Measurements from ENCODE around the gene PRSS21.

The PRSS21 gene

DNA sequence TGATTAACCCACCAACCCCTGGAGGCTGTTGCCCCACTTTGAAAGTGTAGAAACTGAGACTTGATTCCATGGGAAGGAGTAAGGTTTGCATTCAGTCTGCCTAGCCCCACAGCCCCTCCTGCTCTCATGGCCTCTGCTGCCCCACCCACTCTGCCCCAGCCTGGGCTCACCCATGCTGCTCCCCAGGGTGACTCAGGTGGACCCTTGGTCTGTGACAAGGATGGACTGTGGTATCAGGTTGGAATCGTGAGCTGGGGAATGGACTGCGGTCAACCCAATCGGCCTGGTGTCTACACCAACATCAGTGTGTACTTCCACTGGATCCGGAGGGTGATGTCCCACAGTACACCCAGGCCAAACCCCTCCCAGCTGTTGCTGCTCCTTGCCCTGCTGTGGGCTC is 12.3 kb upstream of the PRSS21 start:
- TF ChIP-seq EZH2phosphoT487 (IDR thresholded peaks at IDR 0.05; ENCODE audit: low read depth): no peak
- TF ChIP-seq, protein P1, sequence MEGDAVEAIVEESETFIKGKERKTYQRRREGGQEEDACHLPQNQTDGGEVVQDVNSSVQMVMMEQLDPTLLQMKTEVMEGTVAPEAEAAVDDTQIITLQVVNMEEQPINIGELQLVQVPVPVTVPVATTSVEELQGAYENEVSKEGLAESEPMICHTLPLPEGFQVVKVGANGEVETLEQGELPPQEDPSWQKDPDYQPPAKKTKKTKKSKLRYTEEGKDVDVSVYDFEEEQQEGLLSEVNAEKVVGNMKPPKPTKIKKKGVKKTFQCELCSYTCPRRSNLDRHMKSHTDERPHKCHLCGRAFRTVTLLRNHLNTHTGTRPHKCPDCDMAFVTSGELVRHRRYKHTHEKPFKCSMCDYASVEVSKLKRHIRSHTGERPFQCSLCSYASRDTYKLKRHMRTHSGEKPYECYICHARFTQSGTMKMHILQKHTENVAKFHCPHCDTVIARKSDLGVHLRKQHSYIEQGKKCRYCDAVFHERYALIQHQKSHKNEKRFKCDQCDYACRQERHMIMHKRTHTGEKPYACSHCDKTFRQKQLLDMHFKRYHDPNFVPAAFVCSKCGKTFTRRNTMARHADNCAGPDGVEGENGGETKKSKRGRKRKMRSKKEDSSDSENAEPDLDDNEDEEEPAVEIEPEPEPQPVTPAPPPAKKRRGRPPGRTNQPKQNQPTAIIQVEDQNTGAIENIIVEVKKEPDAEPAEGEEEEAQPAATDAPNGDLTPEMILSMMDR (IDR thresholded peaks at IDR 0.05; ENCODE audit: low read depth, low read length): no peak

DNA sequence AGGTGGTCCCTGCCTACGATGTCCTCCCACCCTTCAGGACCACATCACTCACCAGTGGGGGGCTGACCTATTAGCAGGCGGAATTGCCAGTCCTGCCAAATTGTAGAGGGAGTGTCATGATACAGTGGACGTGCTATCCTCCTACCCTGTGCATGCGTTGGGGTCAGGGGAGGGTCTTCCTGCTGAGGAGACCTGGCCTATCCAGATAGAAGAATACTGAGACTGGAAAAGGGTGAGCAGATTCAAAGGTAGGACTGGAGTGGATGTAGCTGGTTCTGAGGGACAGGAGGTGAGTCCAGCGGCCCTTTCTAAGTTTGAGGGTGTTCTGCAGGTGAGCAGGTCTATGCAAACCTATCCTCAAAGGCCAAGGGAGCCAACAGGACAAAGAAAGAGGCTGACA is 10.8 kb upstream of the PRSS21 start:
- no peaks in the 10 kb centered on the region for H3K9me3 ChIP-seq (ENCODE audit: insufficient read depth, low read length)
- no peaks in the 10 kb centered on the region for H3K79me2 ChIP-seq (ENCODE audit: low read length)
- TF ChIP-seq, protein P1 (IDR thresholded peaks at IDR 0.05; ENCODE audit: low read depth, low read length): no peak
- TF ChIP-seq EZH2phosphoT487 (IDR thresholded peaks at IDR 0.05; ENCODE audit: low read depth): no peak
- H3K4me3 ChIP-seq (ENCODE audit: low read length): no peak overlapping the region
- no peak overlapping the region for H3K9ac ChIP-seq (ENCODE audit: low read length)
- H3K27me3 ChIP-seq (ENCODE audit: low read depth, low read length): peaks cover 20% of the 10 kb centered on the region; the same call in 1 of the 2 replicates
- H4K20me1 ChIP-seq (ENCODE audit: insufficient read depth, low read length): no peaks in the 10 kb centered on the region
- H2AFZ ChIP-seq (ENCODE audit: low read depth, low read length): no peak overlapping the region
- H3K27ac ChIP-seq (ENCODE audit: low read length): no peak overlapping the region
- no peaks in the 10 kb centered on the region for H3K36me3 ChIP-seq (replicated peaks; ENCODE audit: low read depth, low read length)
- no peaks in the 10 kb centered on the region for H3K4me1 ChIP-seq (ENCODE audit: low read length)
- no peak overlapping the region for H3K4me2 ChIP-seq (ENCODE audit: low read length)

More for the DNA sequence above, 12.3 kb upstream of the PRSS21 start:
- Histone ChIP-seq H2AFZ (ENCODE audit: low read depth, low read length) (no peak overlapping the region), H3K36me3 (replicated peaks; ENCODE audit: low read depth, low read length) (no peaks in the 10 kb centered on the region), H3K27ac (ENCODE audit: low read length) (no peak overlapping the region), H3K4me2 (ENCODE audit: low read length) (no peak overlapping the region), H3K9ac (ENCODE audit: low read length) (no peak overlapping the region), H3K27me3 (ENCODE audit: low read depth, low read length) (peaks cover 16% of the 10 kb centered on the region; the same call in 1 of the 2 replicates), H3K9me3 (ENCODE audit: insufficient read depth, low read length) (no peaks in the 10 kb centered on the region), H4K20me1 (ENCODE audit: insufficient read depth, low read length) (no peaks in the 10 kb centered on the region), H3K79me2 (ENCODE audit: low read length) (no peaks in the 10 kb centered on the region), H3K4me3 (ENCODE audit: low read length) (no peak overlapping the region), H3K4me1 (ENCODE audit: low read length) (no peaks in the 10 kb centered on the region)

DNA sequence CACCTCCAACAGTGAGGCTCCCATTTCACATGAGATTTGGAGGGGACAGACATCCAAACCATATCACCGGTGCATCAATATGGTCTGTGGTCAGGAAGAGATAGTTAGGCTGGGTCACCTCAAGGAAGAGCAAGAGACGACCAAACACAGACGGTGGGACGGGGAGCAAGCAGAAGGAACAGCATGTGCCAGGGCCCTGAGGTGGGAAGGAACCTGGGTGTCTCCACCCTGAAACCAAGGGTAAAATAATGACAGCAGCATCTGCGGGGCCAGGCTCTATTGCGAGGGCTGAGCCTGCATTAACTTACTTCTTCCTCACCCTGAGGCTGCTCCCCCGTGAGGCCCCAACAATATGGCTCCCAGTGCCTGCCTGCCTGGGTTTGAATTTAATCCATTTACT is 8.9 kb upstream of the PRSS21 start:
- H3K27me3 ChIP-seq (ENCODE audit: low read depth, low read length): peaks cover 20% of the 10 kb centered on the region; the same call in 1 of the 2 replicates
- H3K4me1 ChIP-seq (ENCODE audit: low read length): no peaks in the 10 kb centered on the region
- no peaks in the 10 kb centered on the region for H3K9me3 ChIP-seq (ENCODE audit: insufficient read depth, low read length)
- TF ChIP-seq EZH2phosphoT487 (IDR thresholded peaks at IDR 0.05; ENCODE audit: low read depth): no peak
- no peak overlapping the region for H2AFZ ChIP-seq (ENCODE audit: low read depth, low read length)
- no peaks in the 10 kb centered on the region for H3K79me2 ChIP-seq (ENCODE audit: low read length)
- H3K4me2 ChIP-seq (ENCODE audit: low read length): no peak overlapping the region
- no peak overlapping the region for H3K9ac ChIP-seq (ENCODE audit: low read length)
- H3K27ac ChIP-seq (ENCODE audit: low read length): no peak overlapping the region
- H4K20me1 ChIP-seq (ENCODE audit: insufficient read depth, low read length): no peaks in the 10 kb centered on the region
- H3K36me3 ChIP-seq (replicated peaks; ENCODE audit: low read depth, low read length): no peaks in the 10 kb centered on the region
- no peak overlapping the region for H3K4me3 ChIP-seq (ENCODE audit: low read length)

DNA sequence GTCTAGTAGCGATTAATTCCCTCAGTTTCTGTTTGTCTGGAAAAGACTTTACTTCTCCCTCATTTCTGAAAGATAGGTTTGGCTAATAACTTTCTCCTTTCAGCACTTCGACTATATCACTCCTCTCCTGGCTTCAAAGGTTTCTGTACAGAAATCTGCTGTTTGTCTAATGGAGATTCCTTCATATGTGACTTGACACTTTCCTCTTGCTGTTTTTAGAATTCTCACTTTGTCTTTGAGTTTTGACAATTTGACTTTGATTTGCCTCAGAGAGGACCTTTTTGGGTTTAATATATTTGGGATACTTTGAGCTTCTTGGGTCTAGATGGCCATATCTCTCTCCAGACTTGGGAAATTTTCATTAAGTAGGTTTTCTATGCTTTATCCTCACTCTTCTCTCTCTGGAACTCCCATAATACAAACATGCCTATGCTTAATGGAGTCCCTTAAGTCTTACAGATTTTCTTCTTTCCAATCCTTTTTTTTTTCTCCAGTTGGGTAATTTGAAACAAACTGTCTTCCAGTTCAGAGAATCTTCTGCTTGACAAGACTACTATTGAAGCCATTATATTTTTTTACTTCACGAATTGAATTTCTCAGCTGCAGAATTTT is 7.8 kb upstream of the PRSS21 start:
- Histone ChIP-seq H3K9me3 (ENCODE audit: insufficient read depth, low read length) (no peaks in the 10 kb centered on the region), H3K36me3 (replicated peaks; ENCODE audit: low read depth, low read length) (no peaks in the 10 kb centered on the region), H3K9ac (ENCODE audit: low read length) (no peak overlapping the region), H3K4me3 (ENCODE audit: low read length) (no peak overlapping the region), H3K27ac (ENCODE audit: low read length) (no peak overlapping the region), H2AFZ (ENCODE audit: low read depth, low read length) (no peak overlapping the region), H3K27me3 (ENCODE audit: low read depth, low read length) (peaks cover 11% of the 10 kb centered on the region; the same call in 1 of the 2 replicates), H3K79me2 (ENCODE audit: low read length) (no peaks in the 10 kb centered on the region), H3K4me1 (ENCODE audit: low read length) (no peaks in the 10 kb centered on the region), H4K20me1 (ENCODE audit: insufficient read depth, low read length) (no peaks in the 10 kb centered on the region), H3K4me2 (ENCODE audit: low read length) (no peak overlapping the region)
- TF ChIP-seq, protein P1 (IDR thresholded peaks at IDR 0.05; ENCODE audit: low read depth, low read length): no peak
- no peak for TF ChIP-seq EZH2phosphoT487 (IDR thresholded peaks at IDR 0.05; ENCODE audit: low read depth)
